NCI-H2227 (cell line): Measurements from ENCODE around the gene FOXI3.
"Not testable (repeated sequence)": the region's sequence is repeated elsewhere in the genome, so short reads cannot be mapped to it uniquely, and the experiment has no call there.

Source experiments
- DNase-seq: peaks from one replicate; lab custom pipeline; 2025; ENCODE audit not compliant: unreplicated experiment; lab: John Stamatoyannopoulos, UW

The FOXI3 gene

GRCh38 chr2:88442473-88442872, 10.0 kb downstream of the FOXI3 start:
- no peak for DNase-seq

- DNase-seq = no peak
These were observed 10.4 kb downstream of the FOXI3 start for GRCh38 chr2:88442061-88442460.

- DNase-seq = no peak
These were observed 15.5 kb downstream of the FOXI3 start for GRCh38 chr2:88437010-88437409.

- DNase-seq = no peak
These were observed 22.6 kb downstream of the FOXI3 start for GRCh38 chr2:88429929-88430328.

GRCh38 chr2:88423733-88424132, 28.8 kb downstream of the FOXI3 start:
- DNase-seq = no peak

- DNase-seq = not testable (repeated sequence)
These were observed 33.4 kb downstream of the FOXI3 start for GRCh38 chr2:88419051-88419450.

GRCh38 chr2:88416016-88416663, 36.4 kb downstream of the FOXI3 start:
- DNase-seq = no peak

GRCh38 chr2:88408870-88409269, 43.6 kb downstream of the FOXI3 start:
- DNase-seq = not testable (repeated sequence)

- DNase-seq = no peak
These were observed 52.3 kb downstream of the FOXI3 start for GRCh38 chr2:88400037-88400767.

- no peak for DNase-seq
These were observed 54.3 kb downstream of the FOXI3 start for GRCh38 chr2:88398180-88398579.
